DND-41 (cell line): ENCODE results near the gene FAM13A.

Source experiments
- ATAC-seq: fragments of 200-7000 bp; cut with Tn5 transposase; 3 replicates; pipeline ENCODE4 v1.9.1; 2021; ENCODE audit warnings: low read depth; ENCODE audit not compliant: insufficient read depth
- DNase-seq: peaks from one replicate; pipeline ENCODE4 v3.0.0-alpha.2; 2020
- H2AFZ ChIP-seq: 2 replicates; pipeline ENCODE4 v1.6.0; 2012; ENCODE audit warnings: low read depth, low read length
- H3K27ac ChIP-seq: 2 replicates; pipeline ENCODE4 v1.5.1; 2012; ENCODE audit warnings: low read length, inconsistent platforms
- H3K27me3 ChIP-seq: fragments of 200-600 bp; sonication (generic); 2 replicates; pipeline ENCODE4 v1.6.0; 2012; ENCODE audit warnings: low read length, mild to moderate bottlenecking, inconsistent platforms; ENCODE audit not compliant: insufficient read depth, poor library complexity
- H3K36me3 ChIP-seq: 2 replicates; pipeline ENCODE4 v1.5.1; 2012; ENCODE audit warnings: low read length, inconsistent platforms; ENCODE audit not compliant: insufficient read depth
- H3K4me1 ChIP-seq: 2 replicates; pipeline ENCODE4 v1.5.1; 2012; ENCODE audit warnings: mild to moderate bottlenecking, low read length; ENCODE audit not compliant: insufficient read depth
- H3K4me2 ChIP-seq: 2 replicates; pipeline ENCODE4 v1.6.0; 2012; ENCODE audit warnings: mild to moderate bottlenecking, moderate library complexity, low read length, inconsistent platforms; ENCODE audit not compliant: insufficient read depth
- H3K4me3 ChIP-seq, 2 experiments: fragments of 200-600 bp in 1 of 2; shearing (Covaris generic) in 1 of 2; 2 replicates each; pipeline ENCODE4 v1.5.1; 2012 to 2016; ENCODE audit warnings: inconsistent platforms in 2 of 2, low read length in 2 of 2, mild to moderate bottlenecking in 2 of 2, low read depth in 1 of 2, moderate library complexity in 1 of 2
- H3K79me2 ChIP-seq: 2 replicates; pipeline ENCODE4 v1.6.0; 2012; ENCODE audit warnings: low read length, inconsistent platforms; ENCODE audit not compliant: insufficient read depth
- H3K9ac ChIP-seq: 2 replicates; pipeline ENCODE4 v1.6.0; 2012; ENCODE audit warnings: low read depth, mild to moderate bottlenecking, inconsistent platforms, low read length, moderate library complexity
- H3K9me3 ChIP-seq: 2 replicates; pipeline ENCODE4 v1.5.1; 2012; ENCODE audit warnings: low read length, moderate library complexity, mild to moderate bottlenecking, inconsistent platforms; ENCODE audit not compliant: insufficient read depth, severe bottlenecking
- H4K20me1 ChIP-seq: 2 replicates; pipeline ENCODE4 v1.6.0; 2012; ENCODE audit warnings: low read length; ENCODE audit not compliant: insufficient read depth
- EZH2 ChIP-seq: IDR thresholded peaks from 3 replicates; pipeline ENCODE4 v1.6.1; 2012; ENCODE audit warnings: borderline replicate concordance, low read depth, mild to moderate bottlenecking, moderate library complexity, low read length, inconsistent platforms; ENCODE audit not compliant: severe bottlenecking
- TF ChIP-seq, protein P1 (sequence below): IDR thresholded peaks from 2 replicates; pipeline ENCODE4 v1.5.1; 2012; ENCODE audit warnings: borderline replicate concordance, low read length, moderate library complexity, mild to moderate bottlenecking; ENCODE audit not compliant: poor library complexity, severe bottlenecking; ENCODE audit errors: extremely low read depth

The FAM13A gene

DNA sequence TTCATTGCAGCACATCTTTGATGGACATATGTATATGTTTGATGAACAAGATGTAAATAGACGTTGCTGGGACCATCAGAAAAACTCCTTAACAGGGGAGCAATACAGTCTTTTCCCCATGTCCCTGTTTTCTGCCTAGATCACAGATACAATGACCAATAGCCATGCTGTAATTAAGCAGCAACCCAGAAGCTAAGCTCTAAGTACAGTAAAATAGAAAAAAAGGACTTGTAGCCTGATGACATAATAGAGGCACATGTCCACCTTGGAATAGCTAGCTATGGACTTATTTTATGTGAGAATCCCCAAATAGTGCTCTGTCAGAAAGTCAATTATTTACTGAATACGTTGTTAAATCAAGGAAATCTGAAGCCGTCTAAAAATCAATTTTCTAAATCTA is 14.9 kb downstream of the FAM13A start:
- Histone ChIP-seq H3K27me3 (peaks cover 4% of the 10 kb centered on the region), H3K4me3 (no peak overlapping the region), H3K27ac (no peak overlapping the region), H3K4me1 (no peaks in the 10 kb centered on the region), H3K4me2 (no peak overlapping the region), H3K9me3 (no peaks in the 10 kb centered on the region), H3K36me3 (no peaks in the 10 kb centered on the region), H3K9ac (no peak overlapping the region), H4K20me1 (no peaks in the 10 kb centered on the region), H2AFZ (no peak overlapping the region), H3K79me2 (no peaks in the 10 kb centered on the region)
- DNase-seq (no peak), ATAC-seq (no peak)
- TF ChIP-seq, protein P1, sequence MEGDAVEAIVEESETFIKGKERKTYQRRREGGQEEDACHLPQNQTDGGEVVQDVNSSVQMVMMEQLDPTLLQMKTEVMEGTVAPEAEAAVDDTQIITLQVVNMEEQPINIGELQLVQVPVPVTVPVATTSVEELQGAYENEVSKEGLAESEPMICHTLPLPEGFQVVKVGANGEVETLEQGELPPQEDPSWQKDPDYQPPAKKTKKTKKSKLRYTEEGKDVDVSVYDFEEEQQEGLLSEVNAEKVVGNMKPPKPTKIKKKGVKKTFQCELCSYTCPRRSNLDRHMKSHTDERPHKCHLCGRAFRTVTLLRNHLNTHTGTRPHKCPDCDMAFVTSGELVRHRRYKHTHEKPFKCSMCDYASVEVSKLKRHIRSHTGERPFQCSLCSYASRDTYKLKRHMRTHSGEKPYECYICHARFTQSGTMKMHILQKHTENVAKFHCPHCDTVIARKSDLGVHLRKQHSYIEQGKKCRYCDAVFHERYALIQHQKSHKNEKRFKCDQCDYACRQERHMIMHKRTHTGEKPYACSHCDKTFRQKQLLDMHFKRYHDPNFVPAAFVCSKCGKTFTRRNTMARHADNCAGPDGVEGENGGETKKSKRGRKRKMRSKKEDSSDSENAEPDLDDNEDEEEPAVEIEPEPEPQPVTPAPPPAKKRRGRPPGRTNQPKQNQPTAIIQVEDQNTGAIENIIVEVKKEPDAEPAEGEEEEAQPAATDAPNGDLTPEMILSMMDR, result no peak
- TF ChIP-seq EZH2, result no peak

- Histone ChIP-seq H3K36me3 (no peaks in the 10 kb centered on the region), H3K4me3 (no peak overlapping the region), H3K27ac (no peak overlapping the region), H3K4me2 (no peak overlapping the region), H3K4me1 (no peaks in the 10 kb centered on the region), H4K20me1 (no peaks in the 10 kb centered on the region), H3K27me3 (peaks cover 4% of the 10 kb centered on the region), H3K9ac (no peak overlapping the region), H3K9me3 (peaks cover 3% of the 10 kb centered on the region), H2AFZ (no peak overlapping the region), H3K79me2 (no peaks in the 10 kb centered on the region)
- DNase-seq, result no peak
- ATAC-seq, result no peak
- TF ChIP-seq, protein P1, result no peak
- no peak for TF ChIP-seq EZH2
Observed at GRCh38 chr4:89039730-89040338, 17.2 kb downstream of the FAM13A start.

GRCh38 chr4:89036535-89036934 is 20.4 kb downstream of the FAM13A start:
- H3K27me3 ChIP-seq, result no peaks in the 10 kb centered on the region
- H3K27ac ChIP-seq, result no peak overlapping the region
- no peaks in the 10 kb centered on the region for H4K20me1 ChIP-seq
- no peak overlapping the region for H3K4me3 ChIP-seq
- peaks cover 3% of the 10 kb centered on the region for H3K9me3 ChIP-seq
- ATAC-seq (no peak), DNase-seq (no peak)
- no peaks in the 10 kb centered on the region for H3K36me3 ChIP-seq
- TF ChIP-seq, protein P1, result no peak
- no peak for TF ChIP-seq EZH2
- H3K4me2 ChIP-seq, result no peak overlapping the region
- no peak overlapping the region for H2AFZ ChIP-seq
- no peak overlapping the region for H3K9ac ChIP-seq
- H3K4me1 ChIP-seq, result no peaks in the 10 kb centered on the region
- H3K79me2 ChIP-seq, result no peaks in the 10 kb centered on the region
